ENCODE measurements around the gene LGALS1. TPM values are rescaled to one million over a fixed set of nuclear protein-coding genes. Genes with fewer than 3 reads are reported as not detected.

The LGALS1 gene
- total RNA-seq, 2 donors from 2014 or later: 1,470 to 1,957 TPM

DNA sequence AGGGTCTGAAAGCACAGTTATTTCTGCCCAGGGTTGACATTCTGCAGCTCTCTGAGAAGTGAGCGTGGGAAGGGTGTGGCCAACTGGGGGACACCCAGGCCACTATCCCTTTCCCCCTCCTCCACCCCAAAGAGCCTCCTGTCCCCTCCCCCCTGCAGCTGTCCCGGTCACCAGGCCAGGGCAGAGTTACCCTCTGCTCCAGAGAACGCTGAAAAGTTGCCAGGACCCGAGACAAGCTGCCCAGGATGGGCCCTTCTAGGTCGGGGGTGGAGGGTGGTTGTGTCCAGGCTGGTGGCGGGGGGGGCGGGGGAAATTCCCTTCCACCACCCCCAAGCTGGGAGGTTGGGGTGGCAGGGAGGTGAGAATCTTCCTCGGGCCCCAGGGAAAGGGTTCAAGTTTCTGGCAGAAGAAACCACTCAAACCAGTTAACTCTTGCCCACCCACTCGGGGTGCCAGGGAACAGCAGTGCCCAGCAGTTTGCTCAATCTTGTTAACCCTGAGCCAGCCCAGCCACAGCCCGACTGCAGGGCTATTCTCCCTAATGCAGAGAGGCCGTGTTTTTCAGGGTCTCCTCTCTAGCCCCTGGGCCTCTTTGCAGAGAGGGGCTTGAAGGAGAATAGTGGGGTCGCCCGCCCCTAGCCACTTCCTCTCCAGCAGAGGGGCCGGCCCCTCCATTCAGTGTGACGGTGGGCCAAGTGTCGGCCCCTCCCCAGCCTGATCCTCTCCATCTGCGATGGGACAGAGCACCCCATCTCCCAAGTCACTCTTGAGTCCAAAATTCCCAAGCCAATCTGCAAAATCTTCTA is 697 bp downstream of the LGALS1 start:
- ATAC-seq (ENCODE audit: insufficient number of reproducible peaks, low FRiP score, low read depth) (no peak), DNase-seq (ENCODE audit: low spot score) (no peak)
- TF ChIP-seq, protein P1, sequence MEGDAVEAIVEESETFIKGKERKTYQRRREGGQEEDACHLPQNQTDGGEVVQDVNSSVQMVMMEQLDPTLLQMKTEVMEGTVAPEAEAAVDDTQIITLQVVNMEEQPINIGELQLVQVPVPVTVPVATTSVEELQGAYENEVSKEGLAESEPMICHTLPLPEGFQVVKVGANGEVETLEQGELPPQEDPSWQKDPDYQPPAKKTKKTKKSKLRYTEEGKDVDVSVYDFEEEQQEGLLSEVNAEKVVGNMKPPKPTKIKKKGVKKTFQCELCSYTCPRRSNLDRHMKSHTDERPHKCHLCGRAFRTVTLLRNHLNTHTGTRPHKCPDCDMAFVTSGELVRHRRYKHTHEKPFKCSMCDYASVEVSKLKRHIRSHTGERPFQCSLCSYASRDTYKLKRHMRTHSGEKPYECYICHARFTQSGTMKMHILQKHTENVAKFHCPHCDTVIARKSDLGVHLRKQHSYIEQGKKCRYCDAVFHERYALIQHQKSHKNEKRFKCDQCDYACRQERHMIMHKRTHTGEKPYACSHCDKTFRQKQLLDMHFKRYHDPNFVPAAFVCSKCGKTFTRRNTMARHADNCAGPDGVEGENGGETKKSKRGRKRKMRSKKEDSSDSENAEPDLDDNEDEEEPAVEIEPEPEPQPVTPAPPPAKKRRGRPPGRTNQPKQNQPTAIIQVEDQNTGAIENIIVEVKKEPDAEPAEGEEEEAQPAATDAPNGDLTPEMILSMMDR (IDR thresholded peaks at IDR 0.05): no peak
- Histone ChIP-seq H3K4me3 (peak overlapping the region; percentile 89), H3K27ac (peak overlapping the region; percentile 89), H3K9me3 (no peaks in the 10 kb centered on the region), H3K36me3 (peaks cover 17% of the 10 kb centered on the region), H3K4me1 (ENCODE audit: control insufficient read depth in 1 of 2, low read depth in 2 of 2) (peaks cover 18 to 23% of the 10 kb centered on the region in 2 donors), H3K27me3 (replicated peaks; ENCODE audit: insufficient read depth) (no peaks in the 10 kb centered on the region)

DNA sequence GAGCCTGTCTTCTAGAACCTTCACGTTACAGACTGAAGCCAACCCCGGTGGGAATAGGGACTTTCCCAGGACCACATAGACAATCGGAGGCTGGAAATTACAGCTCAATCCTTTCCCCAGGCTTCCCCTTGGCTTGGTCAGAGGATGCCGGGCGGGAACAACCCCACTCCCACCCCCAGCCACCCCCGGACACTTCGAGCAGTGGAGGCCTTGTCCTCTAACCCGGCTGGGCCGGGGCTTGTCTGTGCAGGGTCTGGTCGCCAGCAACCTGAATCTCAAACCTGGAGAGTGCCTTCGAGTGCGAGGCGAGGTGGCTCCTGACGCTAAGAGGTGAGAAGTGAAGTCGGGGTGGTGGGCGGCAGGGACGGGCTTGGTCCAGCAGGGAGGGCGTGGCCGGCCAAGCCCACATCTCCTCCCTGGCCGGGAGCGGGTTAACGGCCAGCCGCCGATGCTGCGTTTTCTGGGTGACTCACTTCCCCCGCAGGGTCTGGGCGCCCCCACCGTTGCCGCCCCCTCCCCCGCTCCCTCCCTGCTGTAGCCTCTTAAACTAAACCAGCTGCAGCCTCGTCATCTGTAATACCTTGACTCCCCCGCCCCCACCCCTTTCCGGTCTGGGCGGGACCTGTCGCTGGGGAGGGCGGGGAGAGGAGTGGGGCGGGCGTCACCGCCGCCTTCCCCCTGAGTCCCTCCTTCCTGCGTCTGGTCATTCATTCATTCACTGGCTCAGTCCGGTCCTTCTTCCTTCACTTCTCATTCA is 1.5 kb downstream of the LGALS1 start:
- Histone ChIP-seq H3K27ac (peak overlapping the region; percentile 89), H3K4me3 (peak overlapping the region; percentile 89), H3K4me1 (ENCODE audit: control insufficient read depth in 1 of 2, low read depth in 2 of 2) (peaks cover 18 to 23% of the 10 kb centered on the region in 2 donors), H3K27me3 (replicated peaks; ENCODE audit: insufficient read depth) (no peaks in the 10 kb centered on the region), H3K36me3 (peaks cover 17% of the 10 kb centered on the region), H3K9me3 (no peaks in the 10 kb centered on the region)
- TF ChIP-seq, protein P1 (IDR thresholded peaks at IDR 0.05): no peak
- peak; percentile 87 for DNase-seq (ENCODE audit: low spot score)
- peak; percentile 40 for ATAC-seq (ENCODE audit: insufficient number of reproducible peaks, low FRiP score, low read depth)

DNA sequence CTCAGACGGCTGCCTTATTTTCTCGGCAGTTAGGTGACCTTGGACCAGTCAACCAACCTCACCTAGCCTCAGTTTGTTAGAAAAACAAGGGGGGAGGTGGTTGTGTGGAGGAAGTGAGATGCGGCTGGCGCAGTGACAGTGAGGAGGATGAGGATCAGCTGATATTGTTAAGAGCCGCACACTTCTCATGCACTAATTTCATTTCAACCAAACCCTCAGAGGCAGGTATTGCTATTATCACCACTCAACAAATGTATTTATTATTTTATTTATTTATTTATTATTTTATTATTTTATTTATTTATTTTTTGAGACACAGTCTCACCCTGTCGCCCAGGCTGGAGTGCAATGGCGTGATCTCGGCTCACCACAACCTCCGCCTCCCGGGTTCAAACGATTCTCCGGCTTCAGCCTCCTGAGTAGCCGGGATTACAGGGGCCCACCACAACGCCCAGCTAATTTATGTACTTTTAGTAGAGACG is 2.1 kb downstream of the LGALS1 start:
- Histone ChIP-seq H3K27ac (peak overlapping the region; percentile 89), H3K27me3 (replicated peaks; ENCODE audit: insufficient read depth) (no peaks in the 10 kb centered on the region), H3K4me3 (peak overlapping the region; percentile 89), H3K36me3 (peaks cover 17% of the 10 kb centered on the region), H3K4me1 (ENCODE audit: control insufficient read depth in 1 of 2, low read depth in 2 of 2) (peaks cover 18 to 23% of the 10 kb centered on the region in 2 donors), H3K9me3 (no peaks in the 10 kb centered on the region)
- TF ChIP-seq, protein P1 (IDR thresholded peaks at IDR 0.05): no peak
- ATAC-seq (ENCODE audit: insufficient number of reproducible peaks, low FRiP score, low read depth): no peak
- DNase-seq (ENCODE audit: low spot score): no peak

DNA sequence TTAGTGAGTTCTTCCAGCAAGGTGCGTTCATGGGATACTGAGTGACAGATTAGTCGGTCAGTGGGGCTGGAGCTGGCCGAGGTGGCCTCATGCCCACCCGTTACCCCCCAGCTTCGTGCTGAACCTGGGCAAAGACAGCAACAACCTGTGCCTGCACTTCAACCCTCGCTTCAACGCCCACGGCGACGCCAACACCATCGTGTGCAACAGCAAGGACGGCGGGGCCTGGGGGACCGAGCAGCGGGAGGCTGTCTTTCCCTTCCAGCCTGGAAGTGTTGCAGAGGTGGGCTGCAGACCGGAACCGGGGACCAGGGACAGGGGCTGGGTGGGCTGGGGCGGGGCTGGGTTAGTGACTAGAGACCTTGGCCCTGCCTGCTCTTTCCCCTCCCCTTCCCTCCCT is 2.9 kb downstream of the LGALS1 start:
- TF ChIP-seq, protein P1 (IDR thresholded peaks at IDR 0.05): no peak
- peak overlapping the region; percentile 19 to 89 for H3K27ac ChIP-seq
- peaks cover 17% of the 10 kb centered on the region for H3K36me3 ChIP-seq
- no peak for ATAC-seq (ENCODE audit: insufficient number of reproducible peaks, low FRiP score, low read depth)
- no peak for DNase-seq (ENCODE audit: low spot score)
- no peaks in the 10 kb centered on the region for H3K27me3 ChIP-seq (replicated peaks; ENCODE audit: insufficient read depth)
- peak overlapping the region; percentile 89 for H3K4me3 ChIP-seq
- no peaks in the 10 kb centered on the region for H3K9me3 ChIP-seq
- H3K4me1 ChIP-seq (ENCODE audit: control insufficient read depth in 1 of 2, low read depth in 2 of 2): peaks cover 18 to 23% of the 10 kb centered on the region in 2 donors

DNA sequence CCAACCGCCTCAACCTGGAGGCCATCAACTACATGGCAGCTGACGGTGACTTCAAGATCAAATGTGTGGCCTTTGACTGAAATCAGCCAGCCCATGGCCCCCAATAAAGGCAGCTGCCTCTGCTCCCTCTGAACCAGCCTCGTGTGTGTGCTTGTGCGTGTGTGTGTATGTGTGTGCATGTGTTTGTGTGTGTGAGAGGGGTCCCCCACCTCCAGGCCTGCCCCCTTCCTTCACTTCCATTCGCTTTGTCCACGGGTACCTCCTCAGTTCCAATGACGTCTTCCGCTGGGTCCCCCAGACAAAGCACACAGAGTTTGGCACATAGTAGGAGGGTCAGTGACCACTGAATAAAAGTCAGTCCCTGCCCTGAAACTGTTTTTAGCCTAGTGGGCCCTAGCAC is 4.2 kb downstream of the LGALS1 start:
- H3K27me3 ChIP-seq (replicated peaks; ENCODE audit: insufficient read depth): no peaks in the 10 kb centered on the region
- no peak overlapping the region for H3K27ac ChIP-seq
- H3K4me3 ChIP-seq: no peak overlapping the region
- peaks cover 17% of the 10 kb centered on the region for H3K36me3 ChIP-seq
- peaks cover 9 to 13% of the 10 kb centered on the region in 2 donors for H3K4me1 ChIP-seq (ENCODE audit: control insufficient read depth in 1 of 2, low read depth in 2 of 2)
- TF ChIP-seq, protein P1 (IDR thresholded peaks at IDR 0.05): no peak
- ATAC-seq (ENCODE audit: insufficient number of reproducible peaks, low FRiP score, low read depth) (no peak), DNase-seq (ENCODE audit: low spot score) (no peak)
- no peaks in the 10 kb centered on the region for H3K9me3 ChIP-seq

Data from thoracic aorta (tissue), 2 donors.